Astrocyte (in vitro differentiated cells and primary cell): Measurements from ENCODE around the gene ZBTB34. TPM values are rescaled to one million over a fixed set of nuclear protein-coding genes. Genes with fewer than 3 reads are reported as not detected.

Experiments used
- DNase-seq: peaks from one replicate; pipeline ENCODE4 v3.0.0-alpha.2; 2010; ENCODE audit warnings: low read depth
- FAIRE-seq: peaks from 2 replicates; lab custom pipeline; 2011; peaks lifted over from hg19 to GRCh38; lab: Jason Lieb, UNC
- H2AFZ ChIP-seq: 2 replicates; pipeline ENCODE4 v1.6.0; 2012; ENCODE audit warnings: low read depth, low read length, inconsistent platforms
- H3K27ac ChIP-seq: 2 replicates; pipeline ENCODE4 v1.5.1; 2011; ENCODE audit warnings: low read depth, low read length, inconsistent platforms
- H3K27me3 ChIP-seq: 2 replicates; pipeline ENCODE4 v1.6.0; 2011; ENCODE audit warnings: low read length, inconsistent platforms; ENCODE audit not compliant: insufficient read depth
- H3K36me3 ChIP-seq: 2 replicates; pipeline ENCODE4 v1.5.1; 2011; ENCODE audit warnings: low read length, inconsistent platforms; ENCODE audit not compliant: insufficient read depth
- H3K4me1 ChIP-seq: 2 replicates; pipeline ENCODE4 v1.5.1; 2011; ENCODE audit warnings: low read length, inconsistent platforms; ENCODE audit not compliant: insufficient read depth
- H3K4me2 ChIP-seq: 2 replicates; pipeline ENCODE4 v1.6.0; 2012; ENCODE audit warnings: low read length, inconsistent platforms
- H3K4me3 ChIP-seq: 2 replicates; pipeline ENCODE4 v1.5.1; 2011; ENCODE audit warnings: low read depth, mild to moderate bottlenecking, low read length, inconsistent platforms; ENCODE audit not compliant: insufficient read depth
- H3K79me2 ChIP-seq: 2 replicates; pipeline ENCODE4 v1.6.0; 2012; ENCODE audit warnings: mild to moderate bottlenecking, low read length, inconsistent platforms; ENCODE audit not compliant: insufficient read depth
- H3K9ac ChIP-seq: 2 replicates; pipeline ENCODE4 v1.6.0; 2012; ENCODE audit warnings: mild to moderate bottlenecking, low read length, inconsistent platforms
- H3K9me3 ChIP-seq: 2 replicates; pipeline ENCODE4 v1.5.1; 2012; ENCODE audit warnings: low read depth, mild to moderate bottlenecking, low read length, inconsistent platforms; ENCODE audit not compliant: insufficient read depth
- H4K20me1 ChIP-seq: 2 replicates; pipeline ENCODE4 v1.6.0; 2012; ENCODE audit warnings: low read length, inconsistent platforms; ENCODE audit not compliant: insufficient read depth
- H3K27ac Mint-ChIP-seq: one replicate; pipeline ENCODE4 v1.8.0; 2021; ENCODE audit warnings: mild to moderate bottlenecking, mixed read lengths; ENCODE audit not compliant: unreplicated experiment
- H3K27me3 Mint-ChIP-seq: one replicate; pipeline ENCODE4 v1.8.0; 2021; ENCODE audit warnings: low read depth, mixed read lengths; ENCODE audit not compliant: unreplicated experiment
- H3K36me3 Mint-ChIP-seq: one replicate; pipeline ENCODE4 v1.8.0; 2021; ENCODE audit warnings: low read depth, mixed read lengths; ENCODE audit not compliant: unreplicated experiment
- H3K4me1 Mint-ChIP-seq: one replicate; pipeline ENCODE4 v1.8.0; 2021; ENCODE audit warnings: low read depth, mixed read lengths; ENCODE audit not compliant: unreplicated experiment
- H3K4me3 Mint-ChIP-seq: one replicate; pipeline ENCODE4 v1.8.0; 2021; ENCODE audit warnings: mild to moderate bottlenecking, moderate library complexity, mixed read lengths; ENCODE audit not compliant: unreplicated experiment
- H3K9me3 Mint-ChIP-seq: one replicate; pipeline ENCODE4 v1.8.0; 2021; ENCODE audit warnings: mild to moderate bottlenecking, mixed read lengths; ENCODE audit not compliant: unreplicated experiment
- EZH2 ChIP-seq: IDR thresholded peaks from 2 replicates; pipeline ENCODE4 v1.6.1; 2012; ENCODE audit warnings: mild to moderate bottlenecking, low read length, inconsistent platforms; ENCODE audit not compliant: insufficient read depth
- total RNA-seq: library from RNA; stranded (reverse); gene quantifications from 2 replicates; pipeline ENCODE4 v1.2.1, GENCODE V29; 2021
- TF ChIP-seq, protein P1 (sequence below): IDR thresholded peaks from 2 replicates; pipeline ENCODE4 v1.5.1; 2011; ENCODE audit warnings: low read depth, mild to moderate bottlenecking, inconsistent platforms, low read length, moderate library complexity; ENCODE audit not compliant: insufficient read depth

The ZBTB34 gene
- total RNA-seq, 1 donor from 2014 or later: 14.7 TPM

DNA sequence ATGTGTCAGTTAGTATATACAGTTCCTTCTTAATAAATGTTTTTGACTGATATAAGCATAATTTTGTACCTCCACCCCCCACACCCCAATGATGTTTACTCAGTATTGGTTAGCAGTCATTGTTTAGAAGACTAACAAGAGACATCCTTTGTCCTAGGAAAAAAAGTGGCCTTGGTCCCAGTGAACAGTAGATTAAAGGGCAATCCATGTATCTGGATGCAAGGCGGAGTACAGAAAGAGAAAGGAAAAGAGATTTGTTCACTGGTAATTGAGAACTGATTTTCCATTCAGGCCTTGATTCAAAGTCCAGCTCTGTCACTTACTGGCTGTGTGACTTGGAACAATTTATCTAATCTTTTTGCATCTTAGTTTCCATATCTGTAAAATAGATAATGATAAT lies 58.8 kb downstream of the ZBTB34 start:
- FAIRE-seq: no peak
- H3K4me1 Mint-ChIP-seq: peaks cover 1% of the 10 kb centered on the region

DNA sequence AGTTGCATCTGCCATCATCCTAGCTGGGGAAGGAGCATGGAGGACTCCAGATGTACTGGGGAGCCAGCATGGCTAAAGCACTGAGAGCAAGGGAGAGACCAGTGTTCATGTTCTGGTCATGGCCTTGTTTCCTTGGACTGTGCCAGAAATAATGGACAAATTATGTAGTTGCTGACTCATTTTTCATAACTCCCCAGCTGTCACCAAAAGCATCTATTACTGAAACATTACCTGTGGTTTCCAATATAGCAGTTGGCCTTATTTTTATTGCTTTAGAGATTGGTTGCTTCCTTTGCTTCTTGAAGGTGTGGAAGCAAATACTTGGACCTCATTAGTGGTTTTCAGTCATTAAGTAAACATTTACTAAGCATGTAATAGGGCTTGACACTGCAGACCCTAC lies 65.4 kb downstream of the ZBTB34 start:
- Histone ChIP-seq H3K9ac (no peak overlapping the region), H3K9me3 (no peaks in the 10 kb centered on the region), H3K27ac (no peak overlapping the region), H3K36me3 (no peaks in the 10 kb centered on the region), H3K79me2 (no peaks in the 10 kb centered on the region), H4K20me1 (no peaks in the 10 kb centered on the region), H2AFZ (no peak overlapping the region), H3K4me2 (no peak overlapping the region), H3K4me1 (no peaks in the 10 kb centered on the region), H3K27me3 (peaks cover 36% of the 10 kb centered on the region), H3K4me3 (no peak overlapping the region)
- FAIRE-seq (no peak), DNase-seq (no peak)
- H3K27ac Mint-ChIP-seq: no peak overlapping the region
- H3K9me3 Mint-ChIP-seq: no peaks in the 10 kb centered on the region
- peaks cover 9% of the 10 kb centered on the region for H3K27me3 Mint-ChIP-seq
- TF ChIP-seq EZH2: no peak
- TF ChIP-seq, protein P1, sequence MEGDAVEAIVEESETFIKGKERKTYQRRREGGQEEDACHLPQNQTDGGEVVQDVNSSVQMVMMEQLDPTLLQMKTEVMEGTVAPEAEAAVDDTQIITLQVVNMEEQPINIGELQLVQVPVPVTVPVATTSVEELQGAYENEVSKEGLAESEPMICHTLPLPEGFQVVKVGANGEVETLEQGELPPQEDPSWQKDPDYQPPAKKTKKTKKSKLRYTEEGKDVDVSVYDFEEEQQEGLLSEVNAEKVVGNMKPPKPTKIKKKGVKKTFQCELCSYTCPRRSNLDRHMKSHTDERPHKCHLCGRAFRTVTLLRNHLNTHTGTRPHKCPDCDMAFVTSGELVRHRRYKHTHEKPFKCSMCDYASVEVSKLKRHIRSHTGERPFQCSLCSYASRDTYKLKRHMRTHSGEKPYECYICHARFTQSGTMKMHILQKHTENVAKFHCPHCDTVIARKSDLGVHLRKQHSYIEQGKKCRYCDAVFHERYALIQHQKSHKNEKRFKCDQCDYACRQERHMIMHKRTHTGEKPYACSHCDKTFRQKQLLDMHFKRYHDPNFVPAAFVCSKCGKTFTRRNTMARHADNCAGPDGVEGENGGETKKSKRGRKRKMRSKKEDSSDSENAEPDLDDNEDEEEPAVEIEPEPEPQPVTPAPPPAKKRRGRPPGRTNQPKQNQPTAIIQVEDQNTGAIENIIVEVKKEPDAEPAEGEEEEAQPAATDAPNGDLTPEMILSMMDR: no peak
- no peaks in the 10 kb centered on the region for H3K4me1 Mint-ChIP-seq
- H3K4me3 Mint-ChIP-seq: no peak overlapping the region
- peaks cover 2% of the 10 kb centered on the region for H3K36me3 Mint-ChIP-seq

More for the DNA sequence above, 58.8 kb downstream of the ZBTB34 start:
- TF ChIP-seq, protein P1: no peak
- no peak for TF ChIP-seq EZH2
- H3K36me3 ChIP-seq: no peaks in the 10 kb centered on the region
- Mint-ChIP-seq H3K9me3 (no peaks in the 10 kb centered on the region), H3K27ac (no peak overlapping the region), H3K27me3 (peaks cover 33% of the 10 kb centered on the region), H3K36me3 (peaks cover 5% of the 10 kb centered on the region), H3K4me3 (no peak overlapping the region)
- no peak overlapping the region for H3K4me3 ChIP-seq
- H3K9me3 ChIP-seq: no peaks in the 10 kb centered on the region
- no peak for DNase-seq
- peaks cover 12% of the 10 kb centered on the region for H3K27me3 ChIP-seq
- H3K27ac ChIP-seq: no peak overlapping the region
- no peak overlapping the region for H2AFZ ChIP-seq
- H3K9ac ChIP-seq: no peak overlapping the region
- H4K20me1 ChIP-seq: no peaks in the 10 kb centered on the region
- no peak overlapping the region for H3K4me2 ChIP-seq
- no peaks in the 10 kb centered on the region for H3K4me1 ChIP-seq
- no peaks in the 10 kb centered on the region for H3K79me2 ChIP-seq

DNA sequence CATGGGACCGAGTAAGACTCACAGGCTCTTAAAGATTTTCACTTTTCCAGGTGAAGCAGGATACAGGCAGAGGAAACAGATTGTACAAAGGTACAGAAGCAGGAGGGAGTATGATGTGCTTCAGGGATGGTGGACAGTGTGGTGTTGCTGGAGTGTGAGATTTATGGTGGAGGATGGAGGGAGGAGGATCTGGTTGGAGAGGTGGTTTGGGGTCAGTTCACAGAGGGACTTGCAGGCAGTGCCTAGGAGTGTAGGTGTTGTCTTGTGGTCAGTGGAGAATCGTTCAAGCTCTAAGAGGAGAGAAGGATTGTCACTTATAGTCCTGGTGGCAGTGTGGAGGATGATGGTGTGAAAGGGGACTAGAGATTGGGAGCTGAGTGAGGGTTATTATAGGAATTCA lies 65.9 kb downstream of the ZBTB34 start:
- H3K79me2 ChIP-seq: no peaks in the 10 kb centered on the region
- peaks cover 1% of the 10 kb centered on the region for H3K9me3 Mint-ChIP-seq

More for the DNA sequence above, 65.9 kb downstream of the ZBTB34 start:
- Histone ChIP-seq H3K9ac (no peak overlapping the region), H3K27ac (no peak overlapping the region), H3K4me2 (no peak overlapping the region), H3K27me3 (peaks cover 36% of the 10 kb centered on the region), H3K9me3 (no peaks in the 10 kb centered on the region), H3K4me1 (no peaks in the 10 kb centered on the region), H2AFZ (no peak overlapping the region), H4K20me1 (no peaks in the 10 kb centered on the region), H3K36me3 (no peaks in the 10 kb centered on the region), H3K4me3 (no peak overlapping the region)
- Mint-ChIP-seq H3K4me1 (no peaks in the 10 kb centered on the region), H3K36me3 (no peaks in the 10 kb centered on the region), H3K27me3 (peaks cover 4% of the 10 kb centered on the region), H3K27ac (no peak overlapping the region), H3K4me3 (no peak overlapping the region)
- FAIRE-seq: no peak
- no peak for DNase-seq
- TF ChIP-seq, protein P1: no peak
- TF ChIP-seq EZH2: no peak
